ENCODE results near the gene DKK1.
"Not testable (repeated sequence)": the region's sequence is repeated elsewhere in the genome, so short reads cannot be mapped to it uniquely, and the experiment has no call there.

DKK1 gene

GRCh38 chr10:52343439-52343838 is 29.4 kb downstream of the DKK1 start:
- Histone ChIP-seq H3K27ac (ENCODE audit: low read length) (no peak overlapping the region), H3K4me1 (ENCODE audit: control insufficient read depth, insufficient read depth, low read length) (no peaks in the 10 kb centered on the region), H3K9ac (ENCODE audit: low read length in 2 of 2) (no peak overlapping the region), H3K9me3 (ENCODE audit: control insufficient read depth in 2 of 2, low read length in 2 of 2) (no peaks in the 10 kb centered on the region), H3K4me3 (ENCODE audit: low read length in 2 of 2) (no peak overlapping the region), H3K27me3 (ENCODE audit: control insufficient read depth in 1 of 2, insufficient read depth in 2 of 2, low read length in 2 of 2) (no peaks in the 10 kb centered on the region), H3K36me3 (ENCODE audit: control insufficient read depth in 2 of 2, insufficient read depth in 2 of 2, low read length in 2 of 2) (no peaks in the 10 kb centered on the region)

DNA sequence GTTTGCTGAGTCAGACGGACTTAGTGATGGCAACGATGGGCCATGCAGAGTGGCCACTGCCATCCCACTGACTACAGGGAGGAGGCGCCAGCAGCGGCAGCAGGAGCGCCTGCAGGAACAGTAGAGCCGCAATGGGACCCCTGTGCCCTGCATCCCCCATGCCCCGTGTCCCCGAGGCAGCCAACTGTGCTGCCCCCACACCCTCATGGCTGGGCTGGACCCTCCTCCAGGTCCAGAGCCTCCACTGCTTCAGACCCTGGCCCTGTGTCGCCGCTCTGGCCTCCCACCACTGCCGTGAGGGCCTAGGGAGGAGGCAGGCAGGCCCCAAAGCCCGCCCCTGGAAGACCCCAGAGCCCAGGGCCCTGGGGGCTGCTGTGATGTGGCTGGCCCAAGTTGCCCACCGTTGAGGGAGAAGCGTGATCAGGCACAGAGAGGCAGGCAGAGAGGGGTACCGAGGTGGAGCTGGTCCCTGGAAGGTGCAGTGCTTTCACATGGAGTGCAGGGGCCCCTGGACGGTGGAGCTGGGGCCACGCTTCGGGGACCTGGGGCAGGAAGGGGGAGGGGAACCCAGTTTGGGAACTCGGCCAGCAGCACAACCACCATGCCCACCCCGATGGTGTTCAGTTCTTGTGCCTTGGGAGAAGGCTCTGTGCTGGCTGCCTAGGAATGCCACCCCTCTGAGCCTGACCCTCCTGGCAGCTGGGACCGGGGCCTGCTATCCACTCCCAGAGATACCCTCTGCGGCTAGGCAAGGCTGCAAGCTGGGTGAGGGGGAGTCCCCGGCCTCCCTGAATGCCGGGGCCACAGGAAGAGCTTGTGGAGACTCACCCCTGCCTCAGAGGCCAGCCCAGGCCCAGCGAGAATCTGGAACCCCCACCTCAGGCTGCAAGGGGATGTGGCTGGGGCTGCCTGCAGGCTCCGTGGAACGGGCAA is 32.6 kb downstream of the DKK1 start:
- Histone ChIP-seq H3K4me1 (ENCODE audit: control insufficient read depth, insufficient read depth, low read length) (no peaks in the 10 kb centered on the region), H3K36me3 (ENCODE audit: control insufficient read depth in 2 of 2, insufficient read depth in 2 of 2, low read length in 2 of 2) (no peaks in the 10 kb centered on the region), H3K27me3 (ENCODE audit: control insufficient read depth in 1 of 2, insufficient read depth in 2 of 2, low read length in 2 of 2) (no peaks in the 10 kb centered on the region), H3K9me3 (ENCODE audit: control insufficient read depth in 2 of 2, low read length in 2 of 2) (no peaks in the 10 kb centered on the region), H3K4me3 (ENCODE audit: low read length in 2 of 2) (no peak overlapping the region), H3K27ac (ENCODE audit: low read length) (no peak overlapping the region), H3K9ac (ENCODE audit: low read length in 2 of 2) (no peak overlapping the region)

- Histone ChIP-seq H3K27ac (ENCODE audit: low read length) (no peak overlapping the region), H3K36me3 (ENCODE audit: control insufficient read depth in 2 of 2, insufficient read depth in 2 of 2, low read length in 2 of 2) (no peaks in the 10 kb centered on the region), H3K9me3 (ENCODE audit: control insufficient read depth in 2 of 2, low read length in 2 of 2) (no peaks in the 10 kb centered on the region), H3K4me3 (ENCODE audit: low read length in 2 of 2) (no peak overlapping the region), H3K4me1 (ENCODE audit: control insufficient read depth, insufficient read depth, low read length) (no peaks in the 10 kb centered on the region), H3K27me3 (ENCODE audit: control insufficient read depth in 1 of 2, insufficient read depth in 2 of 2, low read length in 2 of 2) (no peaks in the 10 kb centered on the region), H3K9ac (ENCODE audit: low read length in 2 of 2) (no peak overlapping the region)
Measured at GRCh38 chr10:52347327-52347667, 33.2 kb downstream of the DKK1 start.

DNA sequence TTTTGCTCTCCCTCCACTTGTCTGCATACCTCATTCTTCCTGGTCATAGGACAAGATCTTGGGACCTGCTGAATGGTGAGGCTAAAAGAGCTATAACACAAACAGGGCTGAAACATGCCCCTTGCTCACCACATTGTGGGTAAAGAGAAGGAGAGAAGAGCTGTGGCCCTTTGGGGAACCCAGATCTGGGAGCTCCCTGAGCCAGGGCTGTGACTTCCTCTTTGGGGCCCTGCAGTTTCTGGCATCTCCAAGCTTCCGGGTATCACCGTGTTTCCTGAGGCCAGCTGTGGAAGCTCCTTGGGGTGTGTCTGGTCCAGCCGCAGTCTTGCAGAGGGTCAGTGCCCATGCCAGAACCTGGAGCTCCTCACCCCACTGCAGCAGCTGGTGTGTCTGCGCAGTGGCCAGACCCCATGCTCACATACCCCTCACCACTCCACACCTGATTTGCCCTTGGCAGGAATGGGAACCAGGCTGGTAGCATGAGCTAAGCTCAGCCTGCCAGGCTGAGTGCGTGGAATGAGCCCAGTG is 34.0 kb downstream of the DKK1 start:
- Histone ChIP-seq H3K27me3 (ENCODE audit: control insufficient read depth in 1 of 2, insufficient read depth in 2 of 2, low read length in 2 of 2) (no peaks in the 10 kb centered on the region), H3K4me3 (ENCODE audit: low read length in 2 of 2) (no peak overlapping the region), H3K9me3 (ENCODE audit: control insufficient read depth in 2 of 2, low read length in 2 of 2) (no peaks in the 10 kb centered on the region), H3K4me1 (ENCODE audit: control insufficient read depth, insufficient read depth, low read length) (no peaks in the 10 kb centered on the region), H3K36me3 (ENCODE audit: control insufficient read depth in 2 of 2, insufficient read depth in 2 of 2, low read length in 2 of 2) (no peaks in the 10 kb centered on the region), H3K27ac (ENCODE audit: low read length) (no peak overlapping the region), H3K9ac (ENCODE audit: low read length in 2 of 2) (no peak overlapping the region)

DNA sequence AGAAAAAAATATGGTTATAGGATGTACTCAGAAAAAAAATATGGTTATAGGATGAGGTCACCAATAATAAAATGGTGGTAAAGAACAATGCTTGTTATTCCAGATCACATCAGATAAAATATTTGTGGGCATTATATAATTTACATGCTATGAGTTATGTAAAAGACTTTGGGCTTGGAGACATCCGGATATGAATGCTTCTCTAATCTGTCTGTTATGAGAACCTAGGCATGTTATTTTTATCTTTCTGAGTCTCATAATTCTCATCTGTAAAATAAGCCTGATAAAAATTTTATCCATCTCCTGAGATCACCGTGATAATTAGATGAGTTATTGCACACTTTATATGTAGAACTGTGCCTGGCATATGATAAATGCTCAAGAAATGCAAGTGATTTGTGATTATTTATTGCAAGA is 37.8 kb downstream of the DKK1 start:
- Histone ChIP-seq H3K9me3 (ENCODE audit: control insufficient read depth in 2 of 2, low read length in 2 of 2) (no peaks in the 10 kb centered on the region), H3K9ac (ENCODE audit: low read length in 2 of 2) (no peak overlapping the region), H3K27me3 (ENCODE audit: control insufficient read depth in 1 of 2, insufficient read depth in 2 of 2, low read length in 2 of 2) (no peaks in the 10 kb centered on the region), H3K36me3 (ENCODE audit: control insufficient read depth in 2 of 2, insufficient read depth in 2 of 2, low read length in 2 of 2) (no peaks in the 10 kb centered on the region), H3K27ac (ENCODE audit: low read length) (no peak overlapping the region), H3K4me1 (ENCODE audit: control insufficient read depth, insufficient read depth, low read length) (no peaks in the 10 kb centered on the region), H3K4me3 (ENCODE audit: low read length in 2 of 2) (no peak overlapping the region)

GRCh38 chr10:52353205-52353604 is 39.1 kb downstream of the DKK1 start:
- no peak overlapping the region for H3K4me3 ChIP-seq (ENCODE audit: low read length in 2 of 2)
- H3K9ac ChIP-seq (ENCODE audit: low read length in 2 of 2): no peak overlapping the region
- H3K27me3 ChIP-seq (ENCODE audit: control insufficient read depth in 1 of 2, insufficient read depth in 2 of 2, low read length in 2 of 2): no peaks in the 10 kb centered on the region
- H3K9me3 ChIP-seq (ENCODE audit: control insufficient read depth in 2 of 2, low read length in 2 of 2): no peaks in the 10 kb centered on the region
- H3K4me1 ChIP-seq (ENCODE audit: control insufficient read depth, insufficient read depth, low read length): no peaks in the 10 kb centered on the region
- H3K27ac ChIP-seq (ENCODE audit: low read length): no peak overlapping the region
- no peaks in the 10 kb centered on the region for H3K36me3 ChIP-seq (ENCODE audit: control insufficient read depth in 2 of 2, insufficient read depth in 2 of 2, low read length in 2 of 2)

DNA sequence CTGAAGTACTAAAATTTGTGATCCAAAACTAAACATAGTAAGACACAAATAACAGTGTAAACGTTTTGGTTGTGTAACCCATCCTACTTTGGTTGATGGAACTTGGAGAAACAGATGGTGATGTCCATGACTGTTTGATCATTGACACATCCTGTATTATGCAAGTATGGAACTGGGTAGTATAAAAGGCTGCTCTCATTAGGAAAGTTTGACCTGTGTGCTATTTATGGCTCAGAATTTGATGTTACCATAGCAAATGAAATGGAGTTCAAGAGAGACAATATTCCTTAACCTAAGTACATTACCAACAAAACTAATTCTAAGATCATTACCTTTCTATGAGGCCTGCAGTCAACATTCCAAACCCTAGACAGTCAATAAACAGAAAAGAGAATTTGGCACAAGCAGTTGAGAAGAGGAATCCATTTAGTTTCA is 39.9 kb downstream of the DKK1 start:
- Histone ChIP-seq H3K4me3 (ENCODE audit: low read length in 2 of 2) (no peak overlapping the region), H3K4me1 (ENCODE audit: control insufficient read depth, insufficient read depth, low read length) (no peaks in the 10 kb centered on the region)

GRCh38 chr10:52357971-52358370 is 43.9 kb downstream of the DKK1 start:
- no peaks in the 10 kb centered on the region for H3K27me3 ChIP-seq (ENCODE audit: control insufficient read depth in 1 of 2, insufficient read depth in 2 of 2, low read length in 2 of 2)
- no peak overlapping the region for H3K9ac ChIP-seq (ENCODE audit: low read length in 2 of 2)

More for the DNA sequence above, 39.9 kb downstream of the DKK1 start:
- Histone ChIP-seq H3K9ac (ENCODE audit: low read length in 2 of 2) (no peak overlapping the region), H3K9me3 (ENCODE audit: control insufficient read depth in 2 of 2, low read length in 2 of 2) (no peaks in the 10 kb centered on the region), H3K27ac (ENCODE audit: low read length) (no peak overlapping the region), H3K36me3 (ENCODE audit: control insufficient read depth in 2 of 2, insufficient read depth in 2 of 2, low read length in 2 of 2) (no peaks in the 10 kb centered on the region), H3K27me3 (ENCODE audit: control insufficient read depth in 1 of 2, insufficient read depth in 2 of 2, low read length in 2 of 2) (no peaks in the 10 kb centered on the region)

GRCh38 chr10:52359441-52359840 is 45.4 kb downstream of the DKK1 start:
- no peaks in the 10 kb centered on the region for H3K9me3 ChIP-seq (ENCODE audit: control insufficient read depth in 2 of 2, low read length in 2 of 2)
- no peaks in the 10 kb centered on the region for H3K27me3 ChIP-seq (ENCODE audit: control insufficient read depth in 1 of 2, insufficient read depth in 2 of 2, low read length in 2 of 2)
- no peaks in the 10 kb centered on the region for H3K4me1 ChIP-seq (ENCODE audit: control insufficient read depth, insufficient read depth, low read length)
- H3K4me3 ChIP-seq (ENCODE audit: low read length in 2 of 2): no peak overlapping the region
- no peaks in the 10 kb centered on the region for H3K36me3 ChIP-seq (ENCODE audit: control insufficient read depth in 2 of 2, insufficient read depth in 2 of 2, low read length in 2 of 2)
- no peak overlapping the region for H3K27ac ChIP-seq (ENCODE audit: low read length)
- H3K9ac ChIP-seq (ENCODE audit: low read length in 2 of 2): no peak overlapping the region

More at GRCh38 chr10:52357971-52358370, 43.9 kb downstream of the DKK1 start:
- no peaks in the 10 kb centered on the region for H3K4me1 ChIP-seq (ENCODE audit: control insufficient read depth, insufficient read depth, low read length)
- H3K36me3 ChIP-seq (ENCODE audit: control insufficient read depth in 2 of 2, insufficient read depth in 2 of 2, low read length in 2 of 2): no peaks in the 10 kb centered on the region
- no peaks in the 10 kb centered on the region for H3K9me3 ChIP-seq (ENCODE audit: control insufficient read depth in 2 of 2, low read length in 2 of 2)
- no peak overlapping the region for H3K27ac ChIP-seq (ENCODE audit: low read length)
- no peak overlapping the region for H3K4me3 ChIP-seq (ENCODE audit: low read length in 2 of 2)

- H3K4me3 ChIP-seq (ENCODE audit: low read length in 2 of 2); H3K9me3 ChIP-seq (ENCODE audit: control insufficient read depth in 2 of 2, low read length in 2 of 2); H3K4me1 ChIP-seq (ENCODE audit: control insufficient read depth, insufficient read depth, low read length); H3K27ac ChIP-seq (ENCODE audit: low read length); H3K36me3 ChIP-seq (ENCODE audit: control insufficient read depth in 2 of 2, insufficient read depth in 2 of 2, low read length in 2 of 2); H3K9ac ChIP-seq (ENCODE audit: low read length in 2 of 2); H3K27me3 ChIP-seq (ENCODE audit: control insufficient read depth in 1 of 2, insufficient read depth in 2 of 2, low read length in 2 of 2): not testable (repeated sequence)
Measured at GRCh38 chr10:52365547-52366432, 51.7 kb downstream of the DKK1 start.

Measured in stomach smooth muscle (tissue), 2 donors.